Stomach (tissue), 4 donors: ENCODE measurements around the gene KRTAP10-5.

ENCODE experiments used
- EP300 ChIP-seq: sonication (generic); formaldehyde crosslinking; IDR thresholded peaks from one replicate; pipeline ENCODE4 v1.6.1; 2017; ENCODE audit warnings: antibody characterized with exemption
- POLR2A ChIP-seq, 4 donors: fragments of 450-650 bp; IDR thresholded peaks; one replicate each; pipeline ENCODE4 v1.6.1; 2016; ENCODE audit warnings: antibody characterized with exemption in 4 of 4, control low read depth in 2 of 4, mild to moderate bottlenecking in 1 of 4, moderate library complexity in 1 of 4
- POLR2AphosphoS5 ChIP-seq, 3 donors: sonication (generic); formaldehyde crosslinking; IDR thresholded peaks; one replicate each; pipeline ENCODE4 v1.6.1; 2016; ENCODE audit warnings: antibody characterized with exemption in 3 of 3
- TF ChIP-seq, protein P1 (sequence below), 7 experiments: fragments of 450-650 bp in 4 of 7; fragments of 200-600 bp in 3 of 7; sonication (generic) in 3 of 7; IDR thresholded peaks; one replicate each; pipeline ENCODE4 v1.5.1; 2016 to 2019; ENCODE audit warnings: antibody characterized with exemption in 7 of 7, control low read depth in 2 of 7, mild to moderate bottlenecking in 1 of 7

GRCh38 chr21:44601596-44602462 is 21.4 kb upstream of the KRTAP10-5 start:
- TF ChIP-seq, protein P1, sequence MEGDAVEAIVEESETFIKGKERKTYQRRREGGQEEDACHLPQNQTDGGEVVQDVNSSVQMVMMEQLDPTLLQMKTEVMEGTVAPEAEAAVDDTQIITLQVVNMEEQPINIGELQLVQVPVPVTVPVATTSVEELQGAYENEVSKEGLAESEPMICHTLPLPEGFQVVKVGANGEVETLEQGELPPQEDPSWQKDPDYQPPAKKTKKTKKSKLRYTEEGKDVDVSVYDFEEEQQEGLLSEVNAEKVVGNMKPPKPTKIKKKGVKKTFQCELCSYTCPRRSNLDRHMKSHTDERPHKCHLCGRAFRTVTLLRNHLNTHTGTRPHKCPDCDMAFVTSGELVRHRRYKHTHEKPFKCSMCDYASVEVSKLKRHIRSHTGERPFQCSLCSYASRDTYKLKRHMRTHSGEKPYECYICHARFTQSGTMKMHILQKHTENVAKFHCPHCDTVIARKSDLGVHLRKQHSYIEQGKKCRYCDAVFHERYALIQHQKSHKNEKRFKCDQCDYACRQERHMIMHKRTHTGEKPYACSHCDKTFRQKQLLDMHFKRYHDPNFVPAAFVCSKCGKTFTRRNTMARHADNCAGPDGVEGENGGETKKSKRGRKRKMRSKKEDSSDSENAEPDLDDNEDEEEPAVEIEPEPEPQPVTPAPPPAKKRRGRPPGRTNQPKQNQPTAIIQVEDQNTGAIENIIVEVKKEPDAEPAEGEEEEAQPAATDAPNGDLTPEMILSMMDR (IDR thresholded peaks at IDR 0.05): no peak
- TF ChIP-seq POLR2AphosphoS5 (IDR thresholded peaks at IDR 0.05): no peak
- no peak for TF ChIP-seq POLR2A (IDR thresholded peaks at IDR 0.05)
- no peak for TF ChIP-seq EP300
